Fibroblast of the conjunctiva (primary cell): ENCODE results near the gene GPBAR1.

Source experiments
- DNase-seq: peaks from one replicate; pipeline ENCODE4 v3.0.0-alpha.2; 2010; ENCODE audit warnings: low read depth

GPBAR1 gene

DNA sequence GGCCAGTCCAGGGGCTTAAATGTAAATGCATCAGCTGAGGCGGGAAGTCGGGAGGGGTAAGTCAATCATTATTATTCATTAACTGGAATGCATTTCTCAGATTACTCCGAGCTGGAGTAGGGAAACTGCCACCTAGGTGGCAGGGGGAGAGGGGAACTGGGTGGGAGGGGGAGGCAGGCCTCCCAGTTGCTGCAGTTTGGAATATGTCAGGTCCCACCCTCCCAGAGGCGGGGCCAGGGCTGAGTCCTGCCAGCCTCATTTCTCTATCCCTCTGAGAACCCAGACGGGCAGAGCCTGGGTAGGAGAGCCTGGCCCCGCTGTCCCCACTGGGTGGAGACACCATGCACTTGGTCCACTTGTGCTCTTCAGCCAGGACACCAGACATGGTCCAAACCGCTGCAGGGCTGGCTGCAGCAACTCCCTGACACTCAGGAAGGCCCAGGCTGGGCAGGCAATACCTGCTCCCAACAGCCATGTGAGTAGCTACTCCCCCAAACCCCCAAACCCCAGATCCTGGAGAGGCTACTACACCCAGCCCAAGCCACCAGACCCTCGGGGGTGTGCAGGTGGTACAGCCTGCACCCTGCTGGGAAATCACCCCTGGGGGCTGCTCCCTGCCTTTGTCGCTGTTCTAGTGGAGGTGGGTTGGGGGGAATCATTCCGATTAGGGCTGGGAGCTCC is at the start of gene GPBAR1:
Gene GPBAR1, plus strand, starts transcription at position 274 of the 681 bp plus-strand sequence. CDS start 1,710 bp downstream, outside the sequence.
- DNase-seq: no peak

GRCh38 chr2:218214116-218214515 is 46.7 kb upstream of the GPBAR1 start:
- no peak for DNase-seq

DNA sequence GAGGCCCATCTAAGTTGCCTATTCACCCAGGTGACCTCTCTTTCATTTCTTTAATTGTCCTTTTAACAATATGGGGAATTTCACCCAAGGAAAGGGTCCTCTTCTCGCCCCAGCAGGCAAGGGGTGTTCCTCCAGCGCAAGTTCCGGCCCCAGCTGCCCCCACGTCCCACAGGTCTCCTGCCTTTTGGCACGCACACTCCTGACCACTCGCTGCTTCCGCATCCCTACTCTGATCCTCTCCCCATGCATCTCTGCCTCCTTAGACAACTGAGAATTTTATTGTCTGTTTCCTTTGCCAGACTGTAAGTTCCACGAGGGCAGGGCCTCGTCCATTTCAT is 44.5 kb upstream of the GPBAR1 start:
- no peak for DNase-seq

DNA sequence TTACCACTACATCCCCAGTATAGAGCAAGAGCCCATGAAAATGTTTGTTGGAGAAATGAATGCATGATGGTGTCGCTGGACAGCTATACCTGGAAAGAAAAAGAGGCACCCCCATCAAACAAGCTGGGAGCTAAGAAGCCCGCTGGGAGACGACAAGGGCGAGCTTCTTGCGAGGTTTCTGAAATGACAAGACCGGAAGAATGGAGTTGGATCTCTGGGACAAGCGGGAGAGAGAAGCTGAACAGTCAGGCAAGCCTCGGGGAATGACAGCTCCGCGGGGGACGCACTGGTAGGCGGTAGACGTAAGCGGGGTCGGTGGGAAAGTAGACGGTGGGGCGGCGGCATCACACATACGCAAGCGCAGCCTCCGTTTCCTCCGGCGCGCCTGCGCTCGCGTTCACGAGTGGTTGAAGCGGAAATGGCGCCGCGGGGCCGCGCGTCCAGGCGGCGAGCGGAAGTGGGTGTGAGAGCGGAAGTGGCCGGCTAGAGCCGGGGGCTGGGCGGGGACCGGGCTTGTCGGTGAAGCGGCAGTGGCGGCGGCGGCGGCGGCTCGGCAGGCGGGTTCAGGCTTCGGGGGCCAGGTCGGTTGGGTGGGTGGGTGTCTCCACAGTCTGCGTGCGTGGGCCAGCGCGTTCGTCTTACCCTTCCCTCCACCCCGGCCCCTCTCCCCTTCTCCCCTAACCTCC is 44.0 kb upstream of the GPBAR1 start, which contains the start of gene ARPC2:
Gene ARPC2, plus strand, starts transcription at position 516 of the 686 bp plus-strand sequence. CDS start 282 bp downstream, outside the sequence.
- peak; percentile 77 for DNase-seq

GRCh38 chr2:218217360-218218267 is 43.2 kb upstream of the GPBAR1 start:
- DNase-seq: no peak

DNA sequence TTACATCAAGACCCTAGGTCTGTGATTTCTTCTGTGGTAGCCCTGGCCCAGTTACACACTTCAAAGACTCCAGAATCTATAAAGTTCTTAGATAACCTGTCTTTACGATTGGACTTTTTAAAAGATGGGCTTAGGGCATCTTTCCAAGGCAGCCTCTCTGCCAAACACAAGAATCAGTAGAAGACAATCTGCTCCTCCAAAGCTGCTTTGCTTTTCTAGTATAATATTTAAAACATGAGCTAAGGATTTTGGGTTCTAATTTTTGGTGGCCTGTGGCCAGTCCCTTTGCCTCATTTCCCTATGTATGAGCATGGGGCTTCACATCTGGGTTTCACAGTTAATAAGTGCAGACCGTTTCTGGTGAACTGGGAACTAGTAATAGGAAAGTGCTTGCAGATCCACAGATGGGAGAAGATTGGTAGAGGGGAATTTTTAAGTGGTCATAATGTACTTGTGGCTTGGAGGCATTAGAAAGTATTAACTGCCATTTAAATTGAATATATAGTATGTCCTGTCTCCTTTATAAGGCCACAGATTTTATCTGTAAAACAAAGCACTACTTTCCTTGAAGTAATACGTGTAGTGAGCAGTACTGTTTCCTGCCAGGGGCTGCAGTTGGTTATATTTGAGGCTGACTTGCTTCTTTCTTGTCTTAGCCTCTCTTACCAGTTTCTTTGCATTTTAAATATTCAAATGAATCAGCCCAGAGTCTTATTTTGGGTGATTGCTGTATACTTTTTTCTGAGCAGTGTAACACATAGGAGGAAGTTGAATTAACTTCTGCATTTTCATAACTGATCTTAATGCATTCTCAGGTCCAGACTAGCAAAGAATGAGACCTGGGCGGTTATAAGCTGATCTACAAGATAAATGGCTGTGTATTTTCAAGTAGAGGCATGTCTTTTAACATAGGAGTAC is 42.3 kb upstream of the GPBAR1 start:
- DNase-seq: no peak

DNA sequence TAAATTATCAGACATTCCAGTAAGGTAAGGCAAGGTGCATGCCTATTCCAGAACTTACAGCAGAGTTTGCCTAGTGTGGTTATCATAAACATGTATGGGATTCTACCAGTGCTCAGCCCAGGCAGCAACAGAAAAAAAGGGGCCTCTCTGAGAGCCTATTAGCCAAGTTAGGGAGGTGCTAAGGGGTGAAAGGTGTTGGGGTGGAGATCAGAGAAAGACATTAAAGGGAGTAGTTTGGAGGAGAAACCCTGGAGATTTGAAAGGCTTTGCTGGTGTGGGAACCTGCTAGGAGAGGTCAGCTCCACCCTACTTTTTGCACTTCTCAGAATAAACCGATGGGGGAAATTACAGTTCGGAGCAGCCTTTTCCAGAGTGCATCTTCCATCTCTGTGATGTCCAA is 40.9 kb upstream of the GPBAR1 start:
- no peak for DNase-seq

DNA sequence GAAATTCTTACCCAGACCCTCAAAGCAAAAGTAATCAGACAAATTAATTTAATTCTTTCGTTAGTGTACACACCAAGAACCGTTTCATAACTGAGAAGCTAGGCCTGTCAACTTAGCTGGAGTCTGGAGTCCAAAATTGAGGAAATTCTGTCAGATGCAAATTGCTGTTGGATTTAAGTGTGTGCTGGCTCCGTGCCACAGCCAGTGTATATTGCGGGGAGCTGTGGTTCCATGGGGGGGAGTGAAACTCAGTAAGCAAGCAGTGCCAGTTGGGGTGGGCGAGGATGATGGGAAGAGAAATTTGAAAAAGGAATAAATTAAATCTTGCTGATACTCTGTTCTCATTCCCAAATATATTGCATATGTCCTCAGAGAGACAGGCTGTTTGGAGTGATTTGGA is 39.8 kb upstream of the GPBAR1 start:
- no peak for DNase-seq

DNA sequence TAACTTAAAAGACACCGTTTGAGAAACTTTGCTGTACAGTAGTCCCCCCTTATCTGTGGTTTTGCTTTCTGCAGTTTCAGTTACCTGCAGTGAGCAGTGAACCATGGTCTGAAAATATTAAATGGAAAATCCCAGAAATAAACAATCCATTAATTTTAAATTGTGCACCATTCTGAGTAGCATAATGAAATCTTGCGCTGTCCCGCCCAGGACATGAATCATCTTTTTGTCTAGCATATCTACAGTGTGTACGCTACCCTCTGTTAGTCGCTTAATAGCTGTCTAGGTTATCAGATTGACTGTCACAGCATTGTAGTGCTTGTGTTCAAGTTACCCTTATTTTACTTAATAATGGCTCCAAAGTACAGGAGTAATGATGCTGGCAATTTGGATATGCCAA is 37.8 kb upstream of the GPBAR1 start:
- DNase-seq: no peak

DNA sequence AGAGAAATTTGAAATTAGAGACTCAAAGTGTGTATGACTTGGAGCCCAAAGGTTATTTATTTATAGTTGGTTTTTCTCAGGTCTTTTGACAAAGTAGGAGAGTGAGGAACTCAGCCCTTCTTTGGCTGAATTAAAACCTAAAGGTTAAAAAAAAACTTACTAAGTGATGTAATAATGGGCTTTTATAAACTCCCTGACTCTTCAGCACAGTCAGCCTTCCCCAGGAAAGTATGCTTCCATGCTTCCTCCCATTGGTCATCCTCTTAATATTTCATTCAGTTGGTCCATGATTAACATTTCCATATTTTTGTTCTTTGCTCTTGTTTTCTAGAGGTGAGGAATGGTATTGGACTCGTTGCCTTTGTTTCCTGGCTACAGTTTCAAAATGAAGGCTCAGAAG is 36.6 kb upstream of the GPBAR1 start:
- DNase-seq: no peak

DNA sequence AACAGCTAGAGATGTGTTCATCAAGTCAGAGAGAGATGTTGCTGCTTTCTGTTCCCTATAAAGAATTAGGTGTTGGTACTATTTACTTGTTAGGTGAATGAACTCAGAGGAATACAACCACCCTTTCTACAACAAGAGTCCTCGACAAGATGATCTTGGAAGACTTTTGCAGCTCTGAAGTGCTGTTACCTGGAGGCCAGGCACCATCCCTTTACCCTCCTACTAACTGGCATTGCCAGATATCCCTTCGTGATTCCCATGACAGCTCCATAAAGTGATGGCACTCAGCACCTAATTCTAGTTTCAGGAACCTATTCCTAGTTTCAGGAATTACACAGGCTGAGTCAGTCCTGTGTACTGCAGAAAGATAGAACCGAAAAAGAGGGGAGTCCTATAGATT is 33.9 kb upstream of the GPBAR1 start:
- no peak for DNase-seq

DNA sequence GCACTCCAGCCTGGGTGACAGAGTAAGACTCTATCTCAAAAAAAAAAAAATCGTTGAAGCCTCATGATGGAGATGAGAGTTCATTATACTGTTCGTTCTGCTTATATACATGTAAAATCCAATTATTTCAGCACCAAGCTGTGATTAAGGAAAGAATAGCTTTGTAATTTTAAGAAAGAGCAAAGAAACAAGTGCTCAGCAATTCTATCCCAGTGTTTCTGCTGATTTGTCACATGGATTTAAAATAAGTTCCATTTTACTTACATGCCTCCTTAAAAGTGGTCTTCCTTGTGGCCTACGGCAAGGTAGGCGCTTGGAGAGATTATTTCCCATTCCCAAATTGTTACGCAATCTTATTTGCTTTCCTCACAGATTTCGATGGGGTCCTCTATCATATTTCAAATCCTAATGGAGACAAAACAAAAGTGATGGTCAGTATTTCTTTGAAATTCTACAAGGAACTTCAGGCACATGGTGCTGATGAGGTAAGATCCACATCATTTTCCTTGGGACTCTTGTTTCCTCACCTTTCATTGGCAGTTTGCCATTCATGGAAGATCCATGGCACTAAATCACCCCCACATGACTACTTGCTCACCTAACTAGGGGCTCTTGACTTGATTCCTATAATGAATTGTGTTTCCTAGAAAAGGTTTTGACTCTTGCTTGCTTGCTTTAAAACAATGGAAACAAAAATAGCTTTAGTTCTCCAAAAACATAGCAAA is 32.3 kb upstream of the GPBAR1 start:
- DNase-seq: no peak

- peak; percentile 26 for DNase-seq
Measured at GRCh38 chr2:218229239-218229638, 31.6 kb upstream of the GPBAR1 start.

GRCh38 chr2:218229851-218230250 is 31.0 kb upstream of the GPBAR1 start:
- no peak for DNase-seq

DNA sequence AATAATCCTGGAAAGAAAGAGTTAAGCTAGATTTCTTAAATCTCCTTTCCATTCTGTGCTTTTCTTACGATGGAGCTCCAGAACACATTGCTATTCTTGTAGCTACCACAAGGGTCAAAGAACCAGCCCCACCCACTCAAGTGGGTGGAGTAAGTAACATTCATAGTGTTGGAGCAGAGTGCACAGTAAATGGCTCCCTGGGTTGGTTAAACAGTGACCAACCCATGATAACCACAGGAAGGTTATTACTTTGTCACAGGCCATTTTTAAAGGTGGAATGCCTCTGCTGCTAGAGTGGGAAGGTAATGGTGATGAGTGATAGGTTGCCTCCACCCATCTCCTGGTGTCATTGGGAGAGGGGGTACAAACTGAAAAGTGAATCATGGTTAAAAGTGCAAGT is 29.9 kb upstream of the GPBAR1 start:
- DNase-seq: no peak

GRCh38 chr2:218233543-218233942 is 27.3 kb upstream of the GPBAR1 start:
- no peak for DNase-seq

DNA sequence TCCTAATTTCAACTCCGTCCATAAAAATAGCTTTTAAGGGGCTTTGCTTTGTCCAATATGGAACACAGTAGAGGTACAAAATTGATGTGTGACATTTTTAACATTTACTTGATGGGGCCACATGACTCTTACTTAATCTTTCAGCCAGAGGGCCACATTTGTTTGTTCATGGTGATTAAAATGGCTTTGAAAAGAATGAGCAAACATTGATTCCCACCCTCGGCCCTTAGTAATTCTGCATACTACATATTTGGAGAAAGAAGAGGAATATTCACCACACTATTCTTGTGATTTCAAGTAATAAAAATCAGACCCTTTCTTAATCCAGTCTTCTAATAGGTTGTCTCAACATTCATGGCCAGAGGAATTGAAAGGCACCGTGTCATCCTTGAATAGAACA is 26.3 kb upstream of the GPBAR1 start:
- DNase-seq: no peak

DNA sequence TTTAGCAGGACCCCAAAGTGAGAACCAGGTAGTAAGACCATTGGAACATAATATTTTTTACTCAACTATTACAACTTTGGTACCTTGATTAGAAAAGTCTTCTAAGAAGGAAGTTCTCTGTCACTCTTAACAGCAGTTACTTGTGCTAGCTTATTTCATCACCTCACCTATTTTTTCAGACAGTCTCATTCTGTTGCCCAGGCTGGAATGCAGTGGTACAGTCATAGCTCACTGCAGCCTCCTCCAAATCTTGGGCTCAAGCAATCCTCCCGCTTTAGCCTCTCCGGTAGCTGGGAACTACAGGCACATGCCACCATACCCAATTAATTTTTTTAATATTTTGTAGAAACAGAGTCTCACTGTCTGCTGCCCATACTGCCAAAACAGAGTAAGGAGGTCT is 25.8 kb upstream of the GPBAR1 start:
- DNase-seq: no peak

GRCh38 chr2:218236829-218237228 is 24.0 kb upstream of the GPBAR1 start:
- no peak for DNase-seq

DNA sequence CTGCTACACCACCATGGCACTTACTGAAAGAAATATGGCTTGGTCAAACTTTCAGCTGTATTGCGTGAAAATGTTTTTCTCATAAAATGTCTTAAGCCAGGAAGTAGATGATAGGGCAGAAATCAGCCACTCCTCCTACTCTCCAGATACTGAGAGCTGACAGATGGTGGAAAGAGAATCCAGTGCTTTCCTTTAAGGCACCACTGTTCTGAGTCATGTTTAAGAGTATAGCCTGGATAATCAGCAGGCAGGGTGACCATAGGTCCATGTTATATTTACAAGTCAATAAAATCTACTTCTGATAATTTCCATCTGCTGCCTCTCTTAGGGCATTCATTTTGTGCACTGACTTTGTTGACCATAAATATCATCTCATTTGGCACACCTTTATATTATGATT is 21.9 kb upstream of the GPBAR1 start:
- DNase-seq: no peak

- no peak for DNase-seq
Measured at GRCh38 chr2:218244204-218244603, 16.6 kb upstream of the GPBAR1 start.
